Measurements from ENCODE around the gene CTBP1. TPM values are rescaled to one million over a fixed set of nuclear protein-coding genes. Genes with fewer than 3 reads are reported as not detected.

CTBP1 gene
- total and polyA plus RNA-seq, 2 of the 8 experiments (the other 6 are each of a cell fraction or from before 2014, with no cell fraction given), result 128 to 185 TPM

DNA sequence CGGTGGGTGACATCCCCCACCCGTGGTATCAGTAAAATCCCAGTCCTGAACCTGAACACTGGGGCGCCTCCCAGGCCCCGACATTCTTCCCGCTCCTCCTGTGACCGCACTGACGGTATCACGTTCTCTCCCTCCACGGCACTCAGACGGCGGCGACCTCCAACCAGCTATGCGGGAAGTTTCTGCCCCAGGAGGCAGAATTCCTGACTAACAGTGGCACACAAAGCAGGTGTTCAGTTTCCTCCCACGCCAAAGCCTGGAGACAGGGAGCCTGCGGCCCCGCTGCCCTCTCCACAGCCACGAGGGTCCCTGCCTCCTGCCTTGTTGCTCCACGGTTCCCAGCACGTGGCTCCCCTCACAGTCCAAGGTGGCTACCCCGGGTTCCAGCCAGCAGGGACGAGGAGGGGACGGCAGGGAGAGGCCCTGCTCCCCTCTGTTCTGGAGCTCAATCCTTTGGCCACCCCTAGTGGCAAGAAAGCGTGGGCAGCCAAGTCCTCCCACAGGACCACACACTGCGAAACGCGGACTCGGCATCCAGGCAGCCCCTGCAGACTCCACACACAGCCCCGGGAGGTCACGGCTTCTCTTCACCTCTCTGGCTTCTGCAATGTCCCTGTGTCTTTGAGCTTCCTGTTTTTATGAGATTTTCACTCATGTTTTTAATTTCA, 15.2 kb downstream of the CTBP1 start:
- H3K56ac ChIP-seq (replicated peaks; ENCODE audit: insufficient read length, low read depth, low read length), result no peak overlapping the region
- H4K20me1 ChIP-seq (replicated peaks in 1 of 2; ENCODE audit: control insufficient read depth in 1 of 2, insufficient read depth in 2 of 2, low read length in 2 of 2), result peaks cover 1 to 15% of the 10 kb centered on the region in 2 experiments
- H3K27me3 ChIP-seq (replicated peaks in 1 of 4; ENCODE audit: control insufficient read depth in 3 of 4, extremely low read depth in 1 of 4, insufficient read depth in 3 of 4, low read length in 3 of 4), result no peaks in the 10 kb centered on the region
- H3K23ac ChIP-seq (ENCODE audit: insufficient read length), result no peak overlapping the region
- DNase-seq (ENCODE audit: low read depth in 1 of 2, low spot score in 2 of 2), result no peak
- no peak overlapping the region for H3K4ac ChIP-seq (replicated peaks; ENCODE audit: insufficient read length, low read depth, low read length)
- H3K27ac ChIP-seq (ENCODE audit: low read depth, low read length), result peak overlapping the region; percentile 49; the same call in 1 of the 2 replicates
- H2BK12ac ChIP-seq (ENCODE audit: low read depth, low read length), result no peak overlapping the region
- peaks cover under 1 to 3% of the 10 kb centered on the region in 2 experiments; a peak in 2 of 4 replicates for H3K79me2 ChIP-seq (ENCODE audit: control insufficient read depth in 1 of 2, insufficient read depth in 2 of 2, low read length in 2 of 2)
- POLR2A ChIA-PET (ENCODE audit: partially characterized antibody), result interaction anchor here (1.3 kb wide), 1 partner anchor 11 kb away, joined by 4 read pairs; no protein-coding TSS in a partner anchor
- H4K8ac ChIP-seq (ENCODE audit: extremely low read depth, insufficient read depth, low read length), result no peak overlapping the region
- H4K5ac ChIP-seq (ENCODE audit: insufficient read length, low read depth, low read length), result no peak overlapping the region
- no peak overlapping the region; a peak in 1 of 7 replicates for H3K9ac ChIP-seq (replicated peaks in 1 of 4; ENCODE audit: extremely low read depth in 1 of 4, low read depth in 3 of 4, low read length in 3 of 4)
- CTCF ChIA-PET (ENCODE audit: partially characterized antibody), result interaction anchor here (0.7 to 3.5 kb wide), 6 partner anchors 10 to 103 kb away, joined by 3 to 11 read pairs (median 3); no protein-coding TSS in a partner anchor
- no peak overlapping the region for H2AFZ ChIP-seq (ENCODE audit: low read length)
- H3K4me3 ChIP-seq (ENCODE audit: extremely low read depth in 1 of 4, insufficient read depth in 2 of 4, low read depth in 3 of 4, low read length in 4 of 4), result no peak overlapping the region
- H3K4me1 ChIP-seq (replicated peaks in 1 of 4; ENCODE audit: control insufficient read depth in 3 of 4, insufficient read depth in 4 of 4, low read length in 3 of 4), result no peaks in the 10 kb centered on the region
- H2BK120ac ChIP-seq (replicated peaks; ENCODE audit: low read depth, low read length), result no peak overlapping the region
- H2BK15ac ChIP-seq (ENCODE audit: low read length), result no peak overlapping the region
- H3K79me1 ChIP-seq (ENCODE audit: low read depth, low read length), result peaks cover 4% of the 10 kb centered on the region; the same call in 1 of the 2 replicates
- no peak overlapping the region for H3K18ac ChIP-seq (ENCODE audit: extremely low read depth, low read length)
- peaks cover 4 to 53% (median 17%) of the 10 kb centered on the region in 4 experiments; a peak in 7 of 8 replicates for H3K36me3 ChIP-seq (ENCODE audit: control insufficient read depth in 2 of 4, insufficient read depth in 4 of 4, low read length in 3 of 4)
- H3K23me2 ChIP-seq (ENCODE audit: low read depth, low read length), result no peaks in the 10 kb centered on the region
- TF ChIP-seq EGR1 (IDR thresholded peaks at IDR 0.05; ENCODE audit: borderline replicate concordance, low read depth, low read length) (peak; percentile 69), JUND (IDR thresholded peaks at IDR 0.05; ENCODE audit: low read length) (no peak)
- H2BK5ac ChIP-seq (ENCODE audit: low read depth, low read length), result no peak overlapping the region; the same call in 1 of the 2 replicates
- H2AK5ac ChIP-seq (ENCODE audit: low read depth, low read length), result no peak overlapping the region
- H3K4me2 ChIP-seq (ENCODE audit: insufficient read depth in 1 of 2, low read depth in 2 of 2, low read length in 2 of 2), result no peak overlapping the region
- no peak overlapping the region for H2BK20ac ChIP-seq (ENCODE audit: low read length)
- no peak for FAIRE-seq
- H3K9me3 ChIP-seq (ENCODE audit: insufficient read depth in 2 of 2, low read depth in 1 of 2, low read length in 1 of 2), result no peaks in the 10 kb centered on the region
- no peak overlapping the region for H4K91ac ChIP-seq (replicated peaks; ENCODE audit: insufficient read length, low read length)
- WGBS, 2 experiments (ENCODE audit: extremely low coverage in 1 of 2, insufficient coverage in 1 of 2, insufficient read length in 1 of 2, insufficient replicate concordance in 2 of 2, low coverage in 1 of 2, low lambda C conversion rate in 2 of 2, missing lambda C conversion rate in 1 of 2), result 91% methylated on average over 28 of the region's 29 CpGs; no CpG with 5 or more reads in 1 of the 2 experiments
- H3K14ac ChIP-seq (ENCODE audit: insufficient read length), result no peak overlapping the region
